Activated T-cell treated with anti-CD3 and anti-CD28 coated beads for 1 hour (primary cell): ENCODE measurements around the gene RPRD1B.
"Not testable (repeated sequence)": the region's sequence is repeated elsewhere in the genome, so short reads cannot be mapped to it uniquely, and the experiment has no call there.

ENCODE experiments used
- DNase-seq: peaks from one replicate; pipeline ENCODE4 v3.0.0-alpha.2; 2020; ENCODE audit warnings: low read depth

Gene RPRD1B

DNA sequence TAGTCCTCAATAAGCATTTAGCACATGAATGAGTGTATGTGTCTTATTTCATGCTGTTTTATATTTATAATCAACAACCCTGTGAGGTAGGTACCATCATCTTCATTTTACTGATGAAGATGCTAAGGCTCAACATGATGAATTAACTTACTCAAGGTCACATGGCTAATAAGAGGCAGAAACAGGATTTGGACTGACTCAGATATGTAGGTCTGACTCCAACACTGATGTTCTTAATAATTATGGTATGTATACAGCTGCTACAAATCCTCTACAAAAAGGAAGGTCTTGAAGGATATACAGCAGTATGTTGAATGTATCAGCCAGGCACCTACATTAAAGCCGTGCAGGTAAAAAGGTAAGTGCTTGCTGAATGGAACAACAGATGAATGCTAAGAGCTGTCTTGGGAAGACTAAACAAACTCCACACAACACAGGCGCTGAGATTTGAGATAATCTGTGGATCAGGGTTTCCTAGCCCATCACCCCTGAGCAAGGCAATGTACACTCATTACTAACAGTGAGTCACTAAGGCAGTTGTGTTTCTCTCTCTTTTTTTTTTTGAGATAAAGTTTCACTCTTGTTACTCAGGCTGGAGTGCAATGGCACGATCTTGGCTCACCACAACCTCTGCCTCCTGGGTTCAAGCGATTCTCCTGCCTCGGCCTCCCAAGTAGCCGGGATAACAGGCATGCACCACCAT is 32.2 kb upstream of the RPRD1B start:
- DNase-seq, result no peak

DNA sequence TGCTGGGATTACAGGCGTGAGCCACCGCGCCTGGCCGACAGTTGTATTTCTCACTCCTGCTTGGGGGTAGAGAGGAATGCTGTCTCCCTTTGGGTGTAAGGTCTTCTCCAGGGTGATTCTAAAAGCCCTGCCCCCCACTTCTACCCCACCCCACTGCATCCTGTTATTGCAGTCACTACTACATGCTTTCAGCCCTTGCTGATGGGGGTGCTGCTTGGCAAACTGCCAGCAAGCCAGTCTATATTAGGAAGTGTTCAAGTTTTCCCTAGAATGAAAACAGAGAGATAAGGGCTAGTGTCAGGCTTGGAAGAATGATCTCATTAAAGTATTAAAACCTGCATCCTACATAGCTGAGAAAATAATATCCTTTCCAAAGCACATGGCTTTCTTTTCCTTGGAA is 31.6 kb upstream of the RPRD1B start:
- DNase-seq, result no peak

DNA sequence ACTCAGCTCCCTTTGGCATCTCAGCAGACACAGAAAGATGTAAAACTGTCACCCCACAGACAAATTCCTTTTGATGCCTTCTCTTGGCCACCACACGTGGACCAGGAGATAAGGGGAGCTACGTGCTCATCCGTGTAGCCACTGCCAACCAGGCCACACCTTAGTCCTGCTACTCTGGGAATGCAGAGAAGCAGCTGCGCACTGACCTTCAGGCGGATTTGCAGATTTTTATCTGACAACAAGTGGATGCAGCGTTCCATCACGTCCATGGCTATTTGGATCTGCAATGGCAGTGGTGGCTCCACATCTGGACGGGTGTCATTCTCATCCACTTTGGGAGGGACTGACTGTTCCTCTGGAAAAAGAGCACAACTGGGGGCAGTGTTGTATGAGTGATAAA is 31.1 kb upstream of the RPRD1B start:
- DNase-seq, result no peak

DNA sequence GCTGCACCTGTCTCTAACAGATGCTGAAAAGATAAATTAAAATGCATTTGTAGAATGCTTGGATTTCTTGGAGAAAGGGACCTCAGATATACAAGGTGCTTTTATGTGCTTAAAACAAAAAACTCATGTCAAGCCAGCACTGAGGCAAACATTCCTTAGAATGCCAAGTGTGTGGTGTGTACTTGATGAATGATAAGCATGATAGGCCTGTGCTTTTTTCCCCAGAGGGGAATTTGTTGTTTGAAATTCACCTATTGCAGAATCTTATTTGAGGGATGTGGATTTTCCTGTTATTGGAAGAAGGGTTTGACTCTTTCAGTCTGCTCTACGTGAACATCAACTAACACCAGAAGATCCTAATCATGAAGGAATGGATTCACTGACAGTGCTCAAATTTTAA is 29.1 kb upstream of the RPRD1B start:
- no peak for DNase-seq

DNA sequence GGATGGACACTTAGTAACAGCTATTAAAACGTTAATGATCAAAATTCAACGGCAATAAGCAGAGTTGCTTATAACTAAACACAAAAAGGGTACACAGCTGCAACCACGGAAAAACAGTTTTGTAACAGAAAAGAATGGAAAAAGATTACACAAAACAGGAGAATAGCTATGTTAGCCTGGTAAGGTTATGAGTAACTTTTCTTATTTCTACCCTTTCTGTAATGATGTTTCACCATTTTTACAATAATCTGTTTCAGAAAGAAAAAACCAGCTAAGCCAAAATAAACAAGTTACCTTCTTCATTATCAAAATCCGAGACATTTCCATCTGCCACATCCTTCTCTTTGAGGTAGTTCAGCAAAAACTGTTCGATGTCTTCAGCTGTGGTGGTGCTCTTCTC is 27.6 kb upstream of the RPRD1B start:
- no peak for DNase-seq

DNA sequence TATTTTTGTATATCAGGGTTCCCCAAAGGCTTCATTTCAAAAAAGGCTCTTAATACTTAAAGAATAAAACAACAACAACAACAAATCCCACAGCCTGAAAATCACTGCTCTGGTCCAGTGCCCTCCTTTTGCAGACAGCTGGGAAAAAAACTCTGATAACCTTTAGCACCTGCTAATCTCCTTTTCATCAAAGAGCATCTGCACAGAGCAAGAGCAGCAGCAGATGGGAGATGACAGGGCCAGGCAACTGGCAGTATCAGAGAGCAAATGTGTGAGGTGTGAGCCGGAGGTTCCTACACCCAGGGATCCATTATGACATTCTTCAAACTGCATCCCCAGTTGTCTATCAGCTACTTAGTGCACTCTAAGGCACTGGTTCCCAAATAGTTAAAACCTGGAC is 26.0 kb upstream of the RPRD1B start:
- no peak for DNase-seq

DNA sequence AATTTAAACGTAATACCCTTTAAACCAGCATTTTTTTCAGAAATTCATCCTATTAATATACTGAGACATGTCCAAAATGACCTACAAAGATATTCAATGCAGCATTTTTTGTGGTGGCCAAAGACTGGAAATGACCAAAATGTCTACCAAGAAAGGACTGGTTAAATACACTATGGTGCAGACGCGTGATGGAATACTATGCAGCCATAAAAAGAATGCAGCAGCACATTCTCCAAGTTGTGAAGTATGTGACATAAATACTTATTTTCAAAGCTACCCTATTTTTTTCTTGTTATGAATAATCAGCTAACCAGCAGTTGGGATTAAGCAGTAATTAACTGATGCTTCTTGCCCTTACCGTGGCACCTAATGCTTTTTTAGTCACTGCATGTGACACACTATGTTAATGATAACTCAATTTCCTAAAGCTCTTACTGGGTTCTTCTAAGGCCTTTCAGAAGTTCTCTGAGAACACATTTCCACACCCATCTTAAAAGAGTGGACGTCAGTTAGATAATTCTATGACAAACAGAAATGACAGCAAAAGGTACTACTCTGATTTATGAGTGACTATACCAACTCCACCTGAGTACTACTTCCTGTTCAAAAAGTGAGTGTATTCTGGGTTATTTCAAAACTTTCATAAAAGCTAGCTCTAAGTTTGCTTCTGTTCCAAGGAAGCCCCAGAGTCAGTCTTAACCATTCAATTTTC is 25.2 kb upstream of the RPRD1B start:
- DNase-seq, result no peak

DNA sequence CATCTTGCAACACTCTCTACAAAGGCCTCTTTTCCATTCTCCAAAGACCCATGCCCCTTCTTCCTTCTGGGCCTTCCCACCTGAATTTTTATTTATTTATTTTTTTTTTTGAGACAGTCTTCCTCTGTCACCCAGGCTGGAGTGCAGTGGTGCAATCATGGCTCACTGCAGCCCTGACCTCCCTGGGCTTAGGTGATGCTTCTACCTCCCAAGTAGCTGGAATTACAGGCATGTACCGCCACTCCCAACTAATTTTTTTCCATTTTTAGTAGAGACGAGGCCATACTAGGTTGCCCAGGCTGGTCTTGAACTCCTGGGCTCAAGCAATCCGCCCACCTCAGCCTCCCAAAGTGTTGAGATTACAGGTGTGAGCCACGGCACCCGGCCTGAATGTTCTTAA is 24.1 kb upstream of the RPRD1B start:
- DNase-seq, result not testable (repeated sequence)

DNA sequence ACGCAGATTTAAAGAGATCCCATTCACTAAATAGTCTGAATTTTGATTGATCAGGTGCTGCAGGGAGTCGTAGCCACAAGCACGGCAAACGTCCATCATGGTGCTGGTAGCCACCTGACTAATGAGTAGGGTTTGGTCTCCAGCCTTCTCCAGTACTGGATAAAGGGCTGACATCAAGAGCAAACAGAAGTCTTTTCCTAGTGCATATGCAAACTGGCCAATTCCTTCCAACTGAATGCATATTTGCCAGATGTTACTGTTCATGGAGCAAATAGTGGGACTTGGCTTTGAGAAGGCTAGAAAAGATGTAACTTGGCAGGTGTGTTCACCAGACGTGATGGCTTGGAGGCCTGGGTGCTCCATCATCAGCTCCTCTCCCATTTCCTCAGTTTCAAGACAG is 21.9 kb upstream of the RPRD1B start:
- no peak for DNase-seq

DNA sequence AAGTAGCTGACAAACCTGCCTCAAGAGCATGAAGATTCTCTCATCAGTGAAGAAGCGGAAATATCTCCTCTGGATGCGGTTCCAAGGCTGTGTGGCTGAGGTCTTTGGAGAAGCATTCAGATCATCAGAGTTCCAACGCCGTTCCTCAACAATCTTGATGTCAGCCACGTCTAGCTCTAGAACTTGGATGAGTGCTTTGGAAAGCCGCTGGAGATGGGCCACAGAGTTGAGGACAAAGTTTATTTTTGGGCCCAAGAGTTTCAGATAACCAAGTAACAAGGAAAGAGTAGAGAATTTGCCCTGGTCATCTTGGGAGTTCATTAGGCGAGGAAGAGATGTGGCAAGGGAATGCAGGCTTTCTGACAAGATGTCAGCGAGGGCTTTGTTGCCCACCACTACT is 21.2 kb upstream of the RPRD1B start:
- DNase-seq, result no peak

DNA sequence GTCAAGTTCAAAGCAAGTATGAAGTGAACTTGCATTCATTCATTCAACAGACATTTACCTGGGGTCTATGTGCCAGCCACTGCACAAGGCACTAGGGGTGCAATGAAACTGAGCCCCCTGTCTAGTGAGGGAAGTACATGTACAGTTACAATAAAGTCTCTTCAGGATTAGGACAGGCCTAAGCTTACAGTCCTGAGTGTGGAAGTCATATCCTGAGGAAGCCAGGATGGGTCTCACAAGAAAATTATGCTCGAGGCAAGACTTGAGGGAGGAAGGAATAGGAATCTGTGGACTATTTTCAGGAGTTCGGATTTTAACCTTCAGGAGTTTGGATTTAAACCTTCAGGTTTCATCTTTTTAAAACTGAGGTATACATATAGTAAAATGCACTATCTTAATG is 19.7 kb upstream of the RPRD1B start:
- DNase-seq, result no peak

DNA sequence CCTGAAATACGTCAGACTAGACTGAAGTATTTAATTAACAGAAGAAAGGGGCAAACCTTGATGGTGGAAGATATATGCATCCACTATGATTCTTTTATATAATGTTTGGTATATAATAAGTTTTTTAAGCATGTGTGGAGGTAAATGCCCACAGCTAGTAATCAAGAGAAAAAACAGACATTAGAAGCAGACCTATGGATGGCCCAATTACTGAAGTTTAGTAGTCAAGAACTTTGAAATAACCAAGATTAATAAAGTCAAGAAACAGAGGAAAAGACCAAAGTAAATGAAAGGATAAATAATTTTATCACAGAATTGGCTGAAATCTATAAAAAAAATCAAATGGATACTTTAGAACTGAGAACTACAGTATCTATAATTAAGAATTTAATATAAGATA is 15.6 kb upstream of the RPRD1B start:
- no peak for DNase-seq

DNA sequence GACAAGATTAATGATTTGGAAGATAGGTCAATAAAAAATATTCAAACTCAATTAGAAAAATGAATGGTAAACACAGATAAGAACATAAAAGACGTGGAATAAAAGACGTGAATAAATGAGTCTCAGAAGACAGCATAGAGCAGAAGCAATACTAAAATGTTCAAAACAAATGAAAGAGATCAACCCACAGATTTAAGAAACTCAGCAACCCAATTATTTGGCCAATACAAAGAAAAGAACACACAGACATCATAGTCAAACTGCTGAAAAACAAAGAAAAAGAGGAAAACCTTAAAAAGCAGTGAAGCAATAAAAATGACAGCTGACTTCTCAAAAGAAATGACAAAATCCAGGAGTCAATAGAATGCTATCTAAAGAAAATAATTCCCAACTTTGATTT is 15.2 kb upstream of the RPRD1B start:
- no peak for DNase-seq

DNA sequence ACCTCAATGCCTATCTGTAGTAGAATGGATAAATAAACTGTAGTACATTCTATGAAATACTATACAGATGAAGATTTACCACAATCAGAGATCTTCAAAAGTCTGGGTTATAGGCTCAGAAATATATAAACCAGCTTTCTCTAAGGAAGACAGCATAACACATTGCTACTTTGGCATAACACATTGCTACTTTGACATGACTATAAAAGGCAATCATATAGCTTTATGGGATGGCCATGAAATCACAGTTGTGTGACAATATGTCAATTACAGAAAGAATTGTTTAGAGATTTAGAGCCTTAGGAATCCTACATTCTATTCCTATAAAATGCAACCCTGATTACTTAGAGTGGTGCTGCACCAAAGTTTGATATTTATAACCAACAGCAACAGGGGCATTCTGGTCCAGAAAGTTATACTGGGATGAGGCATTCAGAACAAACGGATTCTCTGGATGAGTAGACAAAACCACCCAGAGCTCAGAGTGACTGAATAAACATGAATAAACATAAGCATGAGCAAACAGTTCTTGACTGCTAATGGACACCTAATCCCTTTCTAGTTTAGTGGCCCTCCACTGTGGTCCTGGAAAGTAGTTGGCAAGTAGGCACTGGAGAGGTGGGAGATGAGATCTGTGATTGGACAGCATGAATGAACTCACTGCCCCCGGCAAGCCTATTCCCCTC is 12.3 kb upstream of the RPRD1B start:
- no peak for DNase-seq

DNA sequence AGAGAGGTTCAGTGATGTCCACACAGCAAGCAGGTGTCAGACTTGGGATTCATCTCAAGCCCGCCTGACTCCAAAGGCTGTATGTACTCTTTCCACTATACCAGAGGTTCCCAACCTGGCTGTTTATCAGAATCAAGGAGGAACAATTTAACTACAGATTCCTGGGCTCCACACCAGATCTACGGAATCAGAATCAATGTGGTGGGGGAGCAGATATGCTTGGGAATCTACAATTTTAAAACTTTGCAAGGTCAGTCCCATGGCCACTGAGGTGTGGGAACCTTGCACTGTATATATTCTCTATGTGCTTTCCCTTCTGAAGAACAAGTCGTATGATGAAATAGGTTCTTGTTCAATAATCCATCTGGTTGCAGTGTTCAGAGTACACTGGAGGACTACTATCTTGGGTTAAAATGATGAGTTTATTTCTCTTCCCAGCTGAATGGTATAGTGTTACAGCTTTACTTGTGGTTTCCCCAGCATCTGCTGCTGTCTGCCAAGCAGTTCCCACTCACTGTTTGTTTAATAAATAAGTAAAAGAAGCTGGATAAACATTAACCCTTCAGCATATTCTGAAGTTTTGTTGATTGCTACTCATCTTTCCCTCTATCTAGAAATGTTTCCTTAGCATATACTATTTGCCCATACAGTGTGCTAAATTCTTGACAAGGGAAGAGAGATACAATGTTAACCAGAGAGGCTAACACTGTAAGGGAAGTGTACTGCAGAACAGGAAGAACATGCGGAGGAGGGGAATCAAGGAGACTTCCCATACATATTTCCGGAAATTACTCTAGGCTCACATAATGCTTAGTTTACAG is 10.2 kb upstream of the RPRD1B start:
- no peak for DNase-seq

DNA sequence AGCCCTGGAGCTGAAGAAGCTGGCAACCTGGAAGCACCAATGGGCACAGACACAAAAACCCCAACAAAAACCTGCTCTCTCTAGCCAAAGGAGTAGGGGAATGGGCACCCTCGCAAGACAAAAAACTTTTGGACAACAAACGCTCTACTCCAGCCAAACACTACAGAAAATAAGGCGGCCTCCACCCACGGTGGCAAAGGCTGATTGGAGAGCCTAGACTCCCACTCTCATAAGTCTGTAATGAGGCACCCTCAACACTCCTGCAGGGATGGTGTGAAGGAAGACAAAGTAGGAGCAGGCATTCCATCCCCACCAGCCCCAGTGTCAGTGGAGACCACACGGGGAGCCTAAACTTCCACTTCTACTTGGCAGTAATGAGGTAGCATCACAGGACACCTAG is 9.1 kb upstream of the RPRD1B start:
- no peak for DNase-seq

DNA sequence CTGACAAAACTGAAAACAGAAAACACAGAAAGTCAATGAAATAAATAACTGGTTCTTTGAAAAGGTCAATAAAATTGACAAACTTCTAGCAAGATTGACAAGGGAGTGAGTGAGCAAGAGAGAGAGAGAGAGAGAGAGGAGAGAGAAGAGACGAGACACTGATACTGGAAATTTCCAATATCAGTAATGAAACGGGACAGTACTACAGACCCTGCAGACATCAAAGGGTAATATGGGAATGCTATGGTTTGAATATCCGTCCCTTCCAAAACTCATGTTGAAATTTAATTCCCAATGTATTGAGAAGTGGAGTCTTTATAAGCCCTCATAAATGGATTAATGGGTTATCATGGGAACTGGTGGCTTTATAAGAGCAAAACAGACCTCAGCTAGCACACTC is 4.1 kb upstream of the RPRD1B start:
- DNase-seq, result no peak

DNA sequence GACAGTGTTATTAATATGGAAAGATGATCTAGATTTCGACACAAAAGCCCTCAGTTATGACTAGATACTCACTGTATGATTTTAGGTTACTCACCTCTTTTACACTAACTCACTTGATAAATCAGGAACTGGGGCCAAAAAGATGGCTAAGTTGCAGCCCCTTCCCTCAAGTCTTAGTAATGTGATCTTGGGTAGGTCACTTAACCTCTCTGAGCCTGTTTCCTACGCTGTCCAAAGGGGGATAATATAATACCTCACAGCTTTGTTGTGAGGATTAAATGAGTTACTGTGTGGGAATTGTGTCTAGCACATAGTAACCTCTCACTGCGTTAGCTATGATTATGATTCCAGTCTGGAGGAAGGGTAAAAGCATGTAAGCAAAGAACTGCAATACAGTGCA is 1.6 kb upstream of the RPRD1B start:
- DNase-seq, result no peak

DNA sequence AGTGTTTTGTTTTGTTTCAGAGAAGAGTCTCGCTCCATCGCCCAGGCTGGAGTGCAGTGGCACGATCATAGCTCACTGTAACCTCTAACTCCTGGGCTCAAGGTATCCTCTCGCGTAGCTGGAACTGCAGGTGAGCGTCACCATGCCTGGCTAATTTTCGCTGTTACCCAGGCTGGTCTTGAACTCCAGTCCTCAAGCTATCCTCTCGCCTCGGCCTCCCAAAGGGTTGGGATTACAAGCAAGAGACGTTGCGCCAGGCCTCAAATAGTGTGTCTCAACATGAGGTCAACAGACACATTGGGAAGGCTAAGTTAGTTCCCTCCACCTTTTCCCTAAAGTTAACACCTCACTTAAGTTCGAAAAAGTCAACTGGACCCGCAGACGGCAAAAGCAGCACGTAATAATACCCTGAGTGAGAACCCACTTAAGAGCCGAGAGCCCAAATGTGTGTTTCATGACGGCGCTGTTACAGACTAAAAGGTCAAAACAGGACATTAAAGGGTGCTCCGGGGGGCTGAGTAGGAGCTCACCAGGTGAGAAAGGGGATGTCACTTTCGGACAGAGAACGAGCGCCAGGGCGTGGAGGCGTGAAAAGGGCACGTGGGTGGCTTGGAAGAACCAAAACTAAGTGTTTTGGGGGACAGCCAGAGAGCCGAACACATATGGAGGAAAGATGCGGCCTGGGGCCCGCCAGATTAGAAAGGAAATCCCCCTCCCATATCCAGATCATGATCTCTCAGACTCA is 789 bp upstream of the RPRD1B start:
- DNase-seq, result no peak

DNA sequence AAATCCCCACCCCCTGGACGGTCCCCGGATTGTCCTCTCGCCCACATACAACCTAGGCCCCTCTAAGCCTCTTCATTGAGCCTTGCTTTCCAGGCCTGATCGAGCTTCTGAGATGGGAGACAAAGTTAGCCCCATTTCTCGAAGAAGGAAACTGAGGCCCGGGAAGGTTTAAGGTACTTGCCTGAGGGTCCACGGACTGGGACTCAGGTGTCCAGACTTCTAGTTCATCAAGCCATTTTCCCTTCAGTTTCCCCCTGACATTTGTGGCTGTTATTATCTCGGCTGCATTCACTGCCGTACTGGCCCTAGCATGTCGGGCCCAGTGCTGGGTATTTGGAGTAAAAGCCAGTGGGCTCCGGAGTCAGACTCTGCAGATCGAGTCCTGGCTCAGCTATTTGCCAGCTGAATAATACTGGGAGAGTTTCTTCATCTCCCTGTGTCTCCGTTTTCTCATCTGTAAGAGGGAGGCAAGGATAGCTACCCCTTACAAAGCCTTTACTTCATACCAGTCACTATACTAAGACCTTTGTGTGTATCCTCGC is 633 bp downstream of the RPRD1B start:
- DNase-seq, result no peak

DNA sequence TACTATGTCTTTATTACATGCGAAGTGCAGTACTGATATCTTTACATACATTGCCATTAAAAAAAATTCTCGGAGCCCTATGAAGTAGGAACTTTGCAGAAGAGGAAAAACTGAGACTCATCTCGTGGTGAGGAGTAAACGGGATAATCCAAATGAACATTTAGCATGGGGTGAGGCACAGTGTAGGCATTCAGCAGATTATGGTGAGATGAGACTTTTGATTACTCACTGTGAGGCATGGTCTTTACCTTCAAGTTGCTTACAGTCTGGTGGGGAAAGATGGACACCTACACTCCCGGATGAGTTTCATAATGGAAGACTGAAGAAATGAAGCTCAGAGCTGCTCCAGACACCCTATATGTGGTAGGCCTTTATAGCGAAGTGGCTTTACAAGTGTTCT is 1.4 kb downstream of the RPRD1B start:
- DNase-seq, result no peak

DNA sequence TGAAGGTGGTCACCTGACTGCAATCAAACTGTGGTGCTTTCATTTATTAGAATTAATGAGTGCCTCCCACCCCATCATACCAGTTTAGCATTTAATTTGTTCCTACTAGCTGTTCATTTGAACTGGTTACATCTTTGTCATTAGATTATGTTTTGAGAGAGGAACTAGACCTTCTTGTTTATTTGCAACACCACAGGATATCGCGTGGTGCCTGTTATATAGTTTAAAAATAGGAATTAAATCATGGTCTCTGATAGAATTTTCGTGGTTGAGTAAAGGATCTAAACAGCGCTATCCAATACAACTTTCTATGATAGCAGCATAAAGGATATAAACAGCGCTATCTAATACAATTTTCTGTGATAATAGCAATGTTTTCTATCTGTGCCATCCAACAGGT is 2.8 kb downstream of the RPRD1B start:
- no peak for DNase-seq
